Measurements from ENCODE around the gene OR10C1.

The OR10C1 gene

DNA sequence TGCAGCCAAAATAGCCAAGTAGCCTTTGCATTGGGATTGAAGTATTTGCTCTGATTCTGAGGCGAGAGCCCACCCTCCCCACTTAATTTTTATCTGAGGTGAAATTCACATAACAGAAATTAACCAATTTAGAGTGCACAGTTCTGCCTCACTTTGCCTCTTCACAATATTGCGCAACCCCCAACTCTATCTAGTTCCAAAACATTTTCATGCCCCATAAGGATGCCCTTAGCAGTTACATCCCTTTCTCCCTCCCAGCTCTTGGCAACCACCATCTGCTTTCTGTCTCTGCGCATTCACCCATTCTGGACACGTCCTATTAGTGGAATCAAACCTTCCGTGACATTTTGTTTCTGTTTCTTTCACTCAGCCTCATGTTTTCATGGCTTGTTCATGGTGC, 39.6 kb downstream of the OR10C1 start:
- no peak for DNase-seq (ENCODE audit: low read depth)

DNA sequence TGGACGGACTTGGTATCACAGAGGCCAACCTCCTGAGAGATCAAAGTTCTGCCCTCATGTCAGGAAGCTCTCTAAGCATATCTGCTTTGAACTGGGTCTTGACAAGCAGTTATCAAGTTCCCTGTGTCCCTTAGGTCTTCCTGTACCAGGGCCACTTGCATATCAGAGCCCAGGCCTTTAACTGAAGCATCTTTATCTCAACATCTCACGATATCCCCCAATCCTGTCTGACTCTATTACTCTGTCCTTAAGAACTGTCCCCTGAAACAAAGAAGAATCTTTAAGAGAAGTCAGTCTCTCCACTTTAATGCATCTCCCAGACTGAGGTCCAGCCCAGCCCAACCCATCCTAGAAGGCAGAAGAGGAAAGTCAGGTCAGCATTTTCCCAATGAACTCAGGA, 40.5 kb downstream of the OR10C1 start:
- DNase-seq (ENCODE audit: low read depth): no peak

DNA sequence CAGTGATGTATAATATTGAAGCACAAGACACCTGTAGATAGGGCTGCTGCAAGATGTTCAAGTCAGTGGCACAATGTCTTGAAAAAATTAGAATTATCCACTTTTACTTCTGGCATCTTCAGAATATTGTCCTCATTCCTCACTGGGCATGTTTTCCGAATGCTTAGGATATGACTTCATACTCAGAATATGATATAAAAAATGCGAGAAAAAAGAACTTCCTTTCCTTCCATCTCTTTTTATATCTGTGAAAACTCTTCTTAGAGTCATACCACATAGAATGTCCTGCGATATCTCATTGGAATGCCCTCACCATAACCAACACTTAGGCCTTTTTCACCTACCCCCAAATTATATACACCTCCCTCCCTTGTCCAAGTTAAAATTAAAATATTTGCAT, 44.1 kb downstream of the OR10C1 start:
- no peak for DNase-seq (ENCODE audit: low read depth)

DNA sequence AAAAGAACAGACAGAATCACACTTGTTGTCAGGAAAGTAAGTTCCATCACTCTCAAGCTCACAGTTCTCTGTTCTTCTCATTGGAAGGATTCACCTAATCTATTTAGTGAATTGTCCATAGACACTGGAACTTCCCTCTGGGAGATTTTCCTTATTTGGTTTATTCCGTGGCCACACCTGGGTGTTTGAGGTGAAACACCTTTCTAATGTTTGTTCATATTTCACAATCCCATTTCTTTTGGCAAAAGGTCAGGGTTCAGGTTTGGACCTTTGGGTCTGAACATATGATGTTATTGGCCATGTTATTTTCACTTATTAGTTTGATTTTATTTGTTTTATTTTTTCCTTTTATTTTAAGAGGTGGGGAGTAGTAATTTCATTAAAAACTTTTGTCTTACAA, 44.6 kb downstream of the OR10C1 start:
- DNase-seq (ENCODE audit: low read depth): no peak

DNA sequence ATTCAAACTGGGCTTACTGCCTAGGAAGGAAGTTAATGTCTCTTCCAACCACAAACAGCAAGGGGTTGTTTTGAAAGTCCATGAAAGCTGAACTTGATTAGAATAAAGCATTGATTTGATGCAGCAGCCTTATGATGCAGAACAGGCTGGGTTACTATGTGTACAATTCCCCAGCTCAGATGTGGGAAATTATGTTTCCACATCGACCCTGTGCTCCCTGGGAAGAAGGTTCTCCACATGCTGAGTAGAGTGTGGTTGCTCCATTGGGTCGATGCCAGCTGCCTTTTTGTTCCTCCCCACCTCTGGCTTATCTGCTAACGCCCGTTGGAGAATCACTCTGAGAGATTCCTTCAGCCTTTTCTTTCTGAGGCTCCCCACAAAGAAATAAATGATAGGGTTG, 47.5 kb downstream of the OR10C1 start:
- no peak for DNase-seq (ENCODE audit: low read depth)

DNA sequence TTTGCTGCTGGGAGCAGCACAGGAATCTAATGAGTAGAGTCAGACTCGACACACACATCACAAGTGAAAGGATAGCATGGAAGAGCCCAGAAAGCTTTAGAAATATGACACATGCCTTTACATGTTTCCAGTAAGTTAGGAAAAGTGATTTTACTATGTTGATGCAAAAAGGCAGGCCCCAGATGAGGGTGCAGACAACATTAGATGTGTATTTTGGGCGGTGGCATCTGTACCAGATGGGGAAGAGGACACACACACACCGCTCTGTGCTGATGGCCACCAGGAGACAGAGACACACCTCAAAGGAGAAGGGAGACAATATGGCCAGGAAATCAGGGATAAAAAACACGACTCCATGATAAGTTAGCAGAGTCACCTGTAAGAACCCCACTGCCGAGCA, 48.0 kb downstream of the OR10C1 start:
- no peak for DNase-seq (ENCODE audit: low read depth)

DNA sequence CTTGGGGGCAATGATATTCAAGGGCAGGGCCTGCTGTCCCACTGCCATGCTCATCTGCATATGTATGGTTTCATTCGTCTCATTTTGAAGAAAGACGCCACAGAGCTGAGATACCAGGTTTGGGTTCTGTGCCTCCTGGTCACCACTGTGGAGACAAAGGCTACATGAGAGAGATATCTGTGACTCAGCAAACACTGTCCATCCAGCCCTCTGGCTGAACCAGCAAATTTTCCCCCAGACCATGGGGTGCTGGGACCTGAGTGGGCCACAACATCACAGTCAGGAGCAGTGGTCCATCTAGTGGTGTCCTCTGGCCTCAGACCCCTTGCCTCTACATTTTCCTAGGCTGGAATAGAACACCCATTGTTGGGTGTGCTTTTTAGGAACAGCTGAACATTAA, 48.6 kb downstream of the OR10C1 start, which contains the start of gene MAS1L:
Gene MAS1L (minus strand): TSS at position 297 of the 400 bp plus-strand sequence. CDS start 54 bp downstream, at position 243.
- no peak for DNase-seq (ENCODE audit: low read depth)

DNA sequence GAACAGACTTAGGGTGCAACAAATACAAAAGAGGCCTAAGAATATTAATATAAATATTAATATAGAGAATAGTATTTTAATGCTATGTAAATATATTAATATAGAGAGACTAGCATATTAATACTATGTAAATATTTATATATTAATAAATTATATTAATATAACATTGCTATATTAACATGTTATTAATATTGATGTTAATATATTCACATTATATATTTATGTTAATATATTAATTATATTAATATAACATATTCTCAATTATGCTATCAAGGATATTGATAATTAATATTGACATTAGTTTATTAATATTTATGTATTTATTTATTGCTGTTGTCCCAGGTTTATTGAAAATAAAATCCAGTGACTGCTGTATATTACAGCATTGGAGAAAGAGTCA, 49.8 kb downstream of the OR10C1 start:
- no peak for DNase-seq (ENCODE audit: low read depth)

DNA sequence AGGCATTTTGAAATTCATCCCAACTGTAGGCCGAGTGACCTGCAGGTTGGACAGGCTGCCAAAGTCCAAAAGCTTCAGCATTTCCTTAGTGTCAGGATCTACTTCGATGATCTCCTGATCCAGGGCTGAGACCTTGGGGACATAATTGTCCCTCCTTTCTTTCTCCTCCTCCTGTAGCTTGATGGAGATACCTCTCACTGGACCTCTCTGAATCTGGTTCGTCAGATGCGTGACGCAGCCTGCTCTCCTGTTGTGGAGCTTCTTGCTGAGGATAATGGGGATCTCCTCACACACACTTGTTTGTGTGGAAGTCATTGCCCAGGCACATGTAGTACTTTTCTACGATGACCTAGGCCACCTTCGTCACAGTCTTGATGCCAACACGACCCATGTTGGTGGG, 50.2 kb downstream of the OR10C1 start:
- no peak for DNase-seq (ENCODE audit: low read depth)

DNA sequence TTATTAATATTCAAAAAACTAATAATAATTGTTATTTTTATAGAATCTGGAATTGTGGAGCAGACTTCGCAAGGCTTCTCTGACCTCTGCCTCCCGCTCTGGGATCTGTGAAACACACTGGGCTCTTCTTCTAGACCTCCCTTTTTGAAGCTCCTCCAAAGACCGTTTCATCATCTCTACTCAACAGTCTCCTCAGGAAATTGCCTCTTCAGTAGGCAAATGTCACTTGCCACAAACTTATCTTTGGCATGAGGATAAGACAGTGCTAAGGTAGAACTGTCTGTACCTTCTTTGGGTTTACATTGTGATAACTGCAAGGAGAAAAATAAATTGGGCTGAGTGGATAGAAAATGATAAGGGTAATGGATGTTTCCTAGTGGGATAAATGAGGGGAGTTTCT, 50.9 kb downstream of the OR10C1 start:
- no peak for DNase-seq (ENCODE audit: low read depth)

DNA sequence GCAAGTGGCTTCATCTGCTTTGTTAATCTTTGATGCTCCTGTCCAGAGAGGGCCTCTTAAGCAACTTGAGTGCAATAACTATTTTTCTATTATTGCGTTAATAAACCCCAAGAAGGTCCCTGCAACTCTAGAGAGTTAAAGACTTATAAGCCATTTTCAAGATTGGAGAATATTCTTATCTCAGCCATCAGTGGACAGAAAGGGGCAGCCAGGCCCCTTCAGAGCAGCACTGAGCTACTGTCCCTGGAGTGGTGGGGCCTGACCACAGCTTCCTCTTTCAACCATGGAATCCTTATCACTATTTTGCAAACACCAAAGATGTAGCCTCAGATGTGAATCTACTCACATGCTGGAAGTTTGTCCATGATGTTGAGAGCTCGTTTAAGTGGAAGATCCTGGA, 51.4 kb downstream of the OR10C1 start:
- DNase-seq (ENCODE audit: low read depth): no peak

Data from stimulated activated CD8-positive, alpha-beta memory T cell treated with anti-CD3 and anti-CD28 coated beads, Interleukin-15, amount 100 ng/mL, for 1 hour (primary cell).